Measurements from ENCODE around the gene CTIF.

Gene CTIF

DNA sequence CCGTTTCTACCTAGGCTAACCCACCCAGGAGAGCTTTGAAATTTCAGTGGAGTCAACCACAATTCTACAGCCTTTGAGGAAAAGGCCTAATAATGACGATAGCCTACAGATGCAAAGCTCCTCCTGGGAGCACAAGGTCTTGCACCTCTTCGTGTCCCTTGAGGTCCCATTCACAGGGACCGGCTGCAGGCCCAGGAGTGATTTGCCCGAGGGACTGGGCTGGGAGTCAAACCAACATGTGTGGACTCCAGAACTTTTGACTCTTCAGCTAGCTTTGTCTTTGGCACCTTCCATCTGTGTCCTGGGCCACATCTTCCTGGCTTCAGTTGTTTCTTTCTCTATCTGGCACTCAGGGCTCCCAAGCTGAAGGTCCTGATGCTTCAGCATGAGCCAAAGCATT, 335.4 kb downstream of the CTIF start:
- no peak for DNase-seq (ENCODE audit: low read depth in 2 of 2, low spot score in 1 of 2)

DNA sequence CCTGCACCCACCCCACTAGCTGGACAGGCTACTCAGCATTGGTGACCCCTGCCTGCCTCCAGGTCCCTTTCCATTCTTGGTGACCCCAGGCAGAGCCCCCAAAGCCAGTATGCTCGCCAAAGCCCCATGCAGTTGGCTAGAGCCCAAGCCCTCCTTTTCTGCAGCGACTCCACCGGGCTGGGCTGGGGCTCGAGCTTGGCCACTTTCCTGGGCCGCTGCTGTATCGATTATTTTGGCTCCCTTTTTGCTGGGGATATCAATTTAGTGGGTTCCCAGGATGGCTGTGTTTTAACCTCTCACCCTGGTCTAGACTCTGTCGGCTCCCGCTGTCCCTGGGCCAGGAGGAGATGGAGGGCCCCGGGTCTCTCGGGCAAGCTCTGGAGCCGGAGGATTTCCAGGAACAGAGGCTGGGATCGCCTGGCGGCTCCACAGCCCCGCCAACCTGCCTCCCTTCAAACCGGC, 335.9 kb downstream of the CTIF start:
- DNase-seq (ENCODE audit: low read depth in 2 of 2, low spot score in 1 of 2): no peak

DNA sequence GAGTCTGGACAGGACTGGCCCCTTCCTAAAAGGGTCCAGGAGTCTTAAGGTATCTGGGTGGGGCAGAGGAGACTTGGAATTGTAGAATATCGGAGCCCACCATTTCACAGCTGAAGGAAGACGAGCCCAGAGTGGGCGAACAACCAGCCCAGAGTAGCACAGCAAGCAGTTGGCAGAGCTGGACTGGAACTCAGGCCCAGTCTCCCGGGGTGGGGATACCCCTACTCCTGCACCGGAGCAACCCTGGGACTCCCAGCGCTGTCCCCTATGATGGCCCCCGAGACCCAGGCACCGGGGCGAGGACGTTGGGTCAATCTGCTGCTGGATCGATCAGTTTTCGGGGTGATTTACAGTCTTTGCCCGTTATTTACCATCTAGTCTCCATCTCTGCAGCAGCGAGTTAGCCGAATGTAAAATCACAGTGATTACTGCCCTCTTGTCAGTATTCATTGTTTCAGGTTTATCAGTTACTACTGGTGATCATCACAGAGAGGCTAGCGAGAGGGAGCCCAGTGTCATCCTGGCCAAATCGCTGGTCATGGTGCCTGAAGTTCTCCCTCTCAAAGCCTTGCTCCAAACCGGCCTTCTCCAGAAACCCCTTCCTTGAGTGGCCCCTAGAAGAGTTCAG, 336.6 kb downstream of the CTIF start:
- DNase-seq (ENCODE audit: low read depth in 2 of 2, low spot score in 1 of 2): no peak

DNA sequence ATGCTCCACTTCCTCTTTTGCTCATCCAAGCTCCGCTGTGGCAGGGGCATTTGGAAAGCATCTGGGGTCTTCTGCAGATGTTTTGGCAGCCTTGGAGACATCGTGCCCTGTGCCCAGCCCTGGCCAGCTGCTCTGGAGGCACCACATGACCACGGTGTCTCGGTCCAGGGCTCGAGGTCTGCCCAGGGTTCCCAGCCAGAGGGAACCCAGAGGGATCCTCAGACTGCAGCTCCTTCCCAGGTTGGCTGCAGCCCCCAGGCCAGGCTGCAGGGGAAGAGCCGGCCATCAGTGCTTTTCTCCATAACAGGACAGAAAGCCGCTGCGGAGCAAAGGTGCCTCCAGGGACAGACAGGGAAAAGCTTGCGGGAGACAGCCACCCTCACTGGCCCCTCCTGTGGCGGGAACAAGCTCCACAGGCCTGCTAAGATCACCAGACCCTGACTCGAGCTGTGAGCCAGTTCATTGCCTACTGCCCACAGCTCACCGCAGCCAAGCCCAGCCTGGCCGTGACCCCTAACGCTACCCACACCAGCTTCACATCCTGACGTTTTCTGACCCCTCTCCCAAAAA, 337.2 kb downstream of the CTIF start:
- no peak for DNase-seq (ENCODE audit: low read depth in 2 of 2, low spot score in 1 of 2)

DNA sequence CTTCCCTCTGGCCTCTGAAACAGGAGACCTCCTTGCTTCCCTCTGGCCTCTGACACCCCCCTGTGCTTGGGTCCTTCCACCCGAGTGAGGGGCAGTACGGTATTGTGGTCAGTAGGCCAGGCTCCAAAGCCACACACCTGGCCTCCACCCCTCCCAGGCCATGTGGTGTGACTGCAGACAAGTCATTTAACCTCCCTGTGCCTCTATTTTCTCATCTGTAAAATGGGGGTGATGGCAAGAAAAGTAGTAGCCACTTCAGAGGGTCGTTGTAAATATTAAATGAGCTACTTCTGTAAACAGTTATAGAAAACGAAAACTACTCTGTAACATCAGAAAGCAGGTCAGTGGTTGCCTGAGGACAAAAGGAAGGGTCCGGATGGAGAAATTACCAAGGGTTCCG, 337.8 kb downstream of the CTIF start:
- no peak for DNase-seq (ENCODE audit: low read depth in 2 of 2, low spot score in 1 of 2)

DNA sequence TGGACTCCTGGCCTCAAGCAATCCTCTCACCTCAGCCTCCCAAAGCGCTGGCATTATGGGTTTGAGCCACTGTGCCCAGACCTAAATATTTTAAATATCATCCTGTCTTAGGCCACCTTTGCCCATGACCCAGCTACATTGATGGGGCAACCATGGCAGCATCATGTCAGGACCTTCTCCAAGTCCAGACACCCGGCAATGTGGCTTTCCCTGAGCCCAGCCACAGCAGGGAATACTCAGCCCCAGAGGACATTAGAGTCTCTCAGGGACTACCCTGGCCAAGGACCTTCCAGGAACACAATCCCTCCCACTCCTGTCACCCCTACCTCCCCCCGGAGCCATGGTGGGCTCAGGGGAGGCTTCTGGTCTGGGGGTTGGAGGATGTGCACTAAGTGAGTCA, 339.1 kb downstream of the CTIF start:
- no peak for DNase-seq (ENCODE audit: low read depth in 2 of 2, low spot score in 1 of 2)

DNA sequence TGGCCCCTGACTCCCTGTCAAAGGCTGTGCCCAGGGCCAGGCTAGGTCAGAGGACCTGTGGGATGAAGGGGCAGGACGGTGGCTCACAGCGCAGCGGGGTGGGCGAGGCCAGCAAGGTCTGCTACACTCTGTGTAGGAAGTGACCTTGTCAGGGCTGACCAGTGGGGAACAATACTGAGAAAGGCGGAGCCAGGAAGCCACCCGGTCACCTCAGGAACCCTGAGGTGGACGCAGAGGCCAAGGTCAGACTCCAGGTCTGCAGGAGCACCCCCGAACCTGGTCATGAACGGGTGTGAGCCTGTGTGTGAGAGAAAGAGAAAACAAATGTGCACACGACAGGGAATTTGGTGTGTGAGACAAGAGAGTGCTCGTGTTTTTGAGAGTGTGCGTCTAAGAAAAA, 339.6 kb downstream of the CTIF start:
- DNase-seq (ENCODE audit: low read depth in 2 of 2, low spot score in 1 of 2): no peak

DNA sequence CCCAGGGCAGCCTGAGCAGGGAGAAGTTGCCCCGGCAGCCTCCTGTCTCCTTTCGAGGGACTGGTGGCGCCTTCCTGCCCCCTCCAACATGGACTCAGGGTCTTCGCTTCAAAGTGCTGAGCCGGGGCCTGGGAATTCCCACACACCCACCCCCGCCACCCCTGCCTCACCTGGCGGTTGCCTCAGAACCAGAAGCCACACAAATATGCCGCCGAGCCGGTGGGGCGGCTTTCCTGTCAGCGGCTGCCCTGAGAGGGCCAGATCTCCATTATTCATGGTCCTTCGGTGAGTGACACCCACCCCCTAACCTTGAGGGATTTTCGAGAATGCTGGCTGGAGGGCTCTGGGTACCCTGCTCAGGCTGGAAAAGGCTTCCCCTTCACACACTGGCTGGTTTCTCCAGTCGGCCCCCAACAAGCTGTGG, 340.2 kb downstream of the CTIF start:
- no peak for DNase-seq (ENCODE audit: low read depth in 2 of 2, low spot score in 1 of 2)

DNA sequence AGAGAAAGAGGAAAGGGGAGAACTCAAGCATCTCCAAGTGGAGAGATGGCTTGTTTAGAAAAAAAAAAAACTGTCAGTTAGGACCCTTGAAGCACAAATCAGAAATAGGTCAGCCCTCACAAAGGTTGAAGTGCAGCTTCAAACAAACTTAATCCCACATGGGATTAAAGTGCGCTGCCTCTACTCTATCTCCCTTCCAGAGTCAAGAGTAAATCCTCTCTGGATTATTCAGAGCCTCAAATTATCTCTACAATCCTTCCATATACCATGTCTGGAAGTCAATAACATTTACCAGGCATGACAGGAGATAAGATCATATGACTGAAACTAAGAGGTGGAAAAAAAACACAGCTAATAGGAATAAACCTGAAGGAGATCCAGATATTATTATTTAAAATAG, 342.1 kb downstream of the CTIF start:
- DNase-seq (ENCODE audit: low read depth in 2 of 2, low spot score in 1 of 2): no peak

DNA sequence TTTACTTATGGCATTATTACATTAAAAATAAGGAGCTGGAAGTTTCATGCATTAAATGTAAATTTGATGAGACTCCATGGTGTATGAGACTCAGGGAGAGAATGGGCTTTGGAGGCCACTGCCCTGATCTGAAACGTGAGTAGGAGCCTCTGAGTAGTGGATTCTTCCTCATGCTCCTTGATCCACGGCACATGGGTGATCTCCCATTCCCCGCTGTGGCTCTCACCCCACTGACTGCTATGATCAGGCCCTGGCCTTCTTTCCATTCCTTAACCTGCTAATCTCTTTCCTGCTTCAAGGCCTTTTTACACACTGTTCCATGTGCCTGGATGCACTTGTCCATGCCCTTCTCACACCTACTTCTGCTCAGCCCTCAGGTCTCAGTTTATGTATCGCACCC, 343.5 kb downstream of the CTIF start:
- no peak for DNase-seq (ENCODE audit: low read depth in 2 of 2, low spot score in 1 of 2)

DNA sequence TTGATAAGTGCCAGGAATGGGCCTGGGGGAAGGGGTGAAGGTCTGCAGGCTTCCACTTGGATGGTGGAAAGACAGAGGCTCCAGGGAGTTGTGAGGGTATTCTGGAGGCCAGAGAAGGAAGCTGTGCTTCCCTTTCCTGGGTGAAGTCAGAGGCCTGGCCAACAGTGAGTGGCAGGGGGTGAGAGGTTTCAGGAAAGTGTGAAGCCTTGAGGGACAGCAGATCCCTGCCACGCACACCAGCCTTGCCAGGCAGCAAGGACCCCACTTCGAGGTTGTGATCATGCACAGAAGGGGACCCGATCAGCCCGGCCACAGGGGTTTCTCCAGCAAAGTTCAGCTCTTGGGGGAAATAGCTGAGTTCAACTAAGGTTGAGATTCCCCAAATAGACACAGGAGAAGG, 345.5 kb downstream of the CTIF start:
- DNase-seq (ENCODE audit: low read depth in 2 of 2, low spot score in 1 of 2): no peak

DNA sequence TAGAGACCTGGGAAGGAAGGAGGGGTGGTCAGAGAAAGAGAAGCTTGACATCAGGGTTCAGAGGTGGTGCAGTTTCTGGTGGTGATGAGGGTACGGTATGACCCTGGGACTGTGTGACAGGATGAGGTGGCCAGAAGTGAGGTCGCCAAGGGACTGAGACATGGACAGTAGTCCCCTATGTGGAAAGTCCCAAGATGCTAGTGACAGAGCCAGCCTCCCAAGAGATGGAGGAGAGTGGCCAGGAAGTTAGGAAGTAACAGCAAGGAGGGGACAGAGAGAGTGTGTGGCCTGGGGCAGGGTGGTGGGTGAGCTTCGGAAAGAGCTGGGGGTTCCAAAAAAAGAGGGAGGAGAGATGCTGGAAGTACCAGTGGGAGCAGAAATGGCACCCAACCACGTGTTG, 345.9 kb downstream of the CTIF start:
- DNase-seq (ENCODE audit: low read depth in 2 of 2, low spot score in 1 of 2): no peak

DNA sequence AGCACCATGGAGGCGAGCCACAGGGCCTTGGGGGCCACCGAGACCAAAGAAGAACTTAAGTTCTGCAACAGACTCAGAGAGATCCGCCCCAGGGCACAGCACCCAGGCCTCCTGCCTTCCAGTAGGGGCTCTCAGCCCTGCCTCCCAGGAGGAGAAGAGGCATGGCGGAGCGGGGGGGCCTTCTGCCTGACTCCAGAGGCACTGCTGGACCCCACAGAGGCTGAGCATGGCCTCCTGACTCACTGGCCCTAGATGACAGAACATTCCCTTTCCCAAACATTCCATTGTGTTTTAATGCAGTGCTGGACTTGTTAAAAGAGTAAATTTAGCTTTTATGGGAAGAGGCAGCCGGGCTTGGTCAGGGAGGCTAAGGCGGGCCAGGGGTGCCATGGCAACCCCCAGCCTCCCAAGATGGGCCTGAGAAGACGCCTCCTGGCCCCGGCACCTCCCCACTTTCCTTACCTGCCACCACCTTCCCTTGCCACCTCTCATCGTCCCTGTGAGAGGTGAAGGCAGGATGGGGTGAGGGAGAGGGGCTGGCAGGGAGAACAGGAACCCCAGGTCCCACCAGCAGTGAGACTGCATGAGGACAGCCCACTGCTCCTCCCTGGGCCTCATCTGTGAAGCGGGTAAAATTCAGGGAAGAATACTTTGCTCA, 346.6 kb downstream of the CTIF start:
- no peak for DNase-seq (ENCODE audit: low read depth in 2 of 2, low spot score in 1 of 2)

DNA sequence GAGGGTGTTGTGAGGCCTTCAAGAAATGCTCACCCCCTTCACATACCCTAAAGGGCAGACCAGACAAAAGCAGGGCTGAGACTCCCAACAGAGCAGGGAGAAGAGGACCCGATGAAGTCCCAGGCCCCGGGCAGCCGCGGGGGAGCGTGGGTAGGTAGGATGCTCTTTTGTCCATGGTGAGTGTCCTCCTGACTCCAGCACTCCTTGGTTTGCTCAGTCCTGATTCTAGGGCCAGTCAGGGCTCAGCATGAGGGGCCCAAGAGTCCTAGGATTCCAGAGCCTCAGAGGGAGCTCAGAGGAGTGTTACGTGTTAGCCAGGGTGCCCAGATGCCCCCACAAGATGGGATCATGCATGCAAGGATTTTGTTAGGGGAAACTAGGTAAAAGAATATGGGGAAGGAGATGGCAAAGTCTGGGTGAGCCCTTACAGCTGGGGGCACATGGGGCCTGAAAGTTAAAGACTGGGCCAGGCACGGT, 347.1 kb downstream of the CTIF start:
- no peak for DNase-seq (ENCODE audit: low read depth in 2 of 2, low spot score in 1 of 2)

DNA sequence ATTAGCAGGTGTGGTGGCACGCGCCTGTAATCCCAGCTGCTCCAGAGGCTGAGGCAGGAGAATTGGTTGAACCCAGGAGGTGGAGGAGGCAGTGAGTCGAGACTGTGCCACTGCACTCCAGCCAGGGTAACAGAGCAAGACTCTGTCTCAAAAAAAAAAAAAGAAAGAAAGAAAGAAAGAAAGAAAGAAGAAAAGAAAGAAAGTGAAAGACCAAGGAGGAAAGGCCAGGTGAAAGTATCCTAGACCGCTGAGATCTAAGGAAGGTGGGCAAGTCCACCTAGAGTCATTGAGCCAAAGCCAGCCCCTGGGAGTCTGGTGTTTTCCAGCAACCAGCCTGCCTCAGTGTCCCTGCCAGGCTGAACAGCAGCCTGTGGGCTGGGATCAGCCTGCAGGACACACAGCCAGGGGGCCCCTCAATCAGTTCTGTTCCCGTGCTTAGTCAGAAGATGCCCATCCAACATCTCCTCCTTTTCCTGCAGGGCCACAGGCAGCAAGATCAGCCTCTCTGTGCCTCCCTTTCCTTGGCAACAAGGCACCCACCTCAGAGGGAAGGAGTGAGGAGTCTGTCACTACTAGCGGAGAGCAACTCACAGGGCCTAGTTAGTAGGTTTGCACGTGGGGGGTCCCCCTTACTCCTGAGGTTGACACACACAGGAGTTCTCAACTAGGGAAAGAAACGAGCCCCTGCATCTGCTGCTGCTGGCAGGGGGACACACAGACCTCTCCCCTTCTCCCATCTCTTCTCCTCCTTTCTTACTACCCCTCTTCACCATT, 347.9 kb downstream of the CTIF start:
- no peak for DNase-seq (ENCODE audit: low read depth in 2 of 2, low spot score in 1 of 2)

DNA sequence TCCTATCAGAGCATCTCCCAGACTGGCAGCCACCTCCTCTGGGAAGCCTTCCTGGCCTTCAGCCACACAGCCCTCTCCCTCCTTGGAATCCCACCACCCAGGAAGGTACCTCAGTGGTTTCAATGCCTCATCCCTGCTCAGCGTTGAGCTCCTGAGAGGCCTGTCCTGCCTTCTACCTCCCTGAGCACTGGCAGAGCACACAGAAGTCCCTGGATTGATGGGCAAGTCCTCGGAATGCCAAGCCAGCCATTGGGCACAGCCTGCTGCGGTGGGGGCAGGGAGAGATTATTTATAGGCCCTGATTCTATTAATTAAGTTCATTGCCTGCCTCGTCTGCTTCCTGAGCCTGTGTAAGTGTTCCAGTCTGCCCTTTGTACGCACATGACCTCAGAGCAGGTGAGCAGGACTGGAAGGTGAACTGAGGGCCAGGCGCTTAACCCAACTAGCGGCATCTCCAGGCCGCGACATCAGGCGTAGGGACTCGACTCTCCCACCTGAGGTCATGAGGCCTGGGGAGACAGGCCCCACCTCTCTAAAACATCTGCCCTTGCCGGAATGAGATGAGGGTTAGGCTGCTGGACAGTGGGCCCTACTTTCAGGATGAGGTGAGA, 348.6 kb downstream of the CTIF start:
- DNase-seq (ENCODE audit: low read depth in 2 of 2, low spot score in 1 of 2): no peak

DNA sequence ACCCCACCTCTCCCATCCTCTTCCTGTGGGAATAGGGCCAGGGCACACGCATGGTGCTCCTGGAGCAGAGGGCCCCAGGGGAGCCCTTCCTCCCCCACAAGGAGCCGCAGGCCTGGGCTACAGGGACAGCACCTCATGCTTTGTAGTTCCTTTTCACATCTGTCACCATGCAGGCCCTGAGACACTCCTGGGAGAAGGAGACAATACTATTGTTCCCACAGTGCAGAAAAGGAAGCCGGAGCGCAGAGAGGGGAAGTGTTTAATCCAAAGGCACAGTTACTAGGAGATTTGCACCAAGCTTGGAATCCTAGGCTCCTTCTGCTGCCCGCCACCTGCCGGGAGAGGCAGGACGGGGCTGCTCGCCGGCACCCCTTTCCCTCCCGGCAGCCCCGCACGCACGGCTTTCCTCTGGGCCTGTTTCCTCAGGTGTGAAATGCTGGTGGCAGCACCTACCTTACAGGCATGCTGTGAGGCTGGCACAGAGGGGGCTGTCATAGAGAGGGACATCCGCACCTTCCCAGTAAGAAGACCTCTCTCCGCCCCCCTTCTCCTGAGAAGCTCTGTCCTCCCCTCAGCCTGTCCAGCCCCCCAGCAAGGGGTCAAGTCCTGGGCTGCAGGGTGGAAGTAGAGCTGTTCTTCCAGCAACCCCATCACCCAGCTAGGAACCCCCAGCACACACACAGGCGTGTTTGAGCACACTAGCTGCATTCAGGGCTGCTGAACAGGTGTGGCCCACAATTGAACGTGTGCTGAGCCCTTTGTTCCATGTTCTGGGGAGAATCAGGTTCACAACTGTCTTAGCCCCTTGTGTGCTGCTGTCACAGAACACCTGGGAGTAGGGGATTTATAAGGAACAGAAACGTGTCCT, 349.3 kb downstream of the CTIF start:
- DNase-seq (ENCODE audit: low read depth in 2 of 2, low spot score in 1 of 2): no peak

DNA sequence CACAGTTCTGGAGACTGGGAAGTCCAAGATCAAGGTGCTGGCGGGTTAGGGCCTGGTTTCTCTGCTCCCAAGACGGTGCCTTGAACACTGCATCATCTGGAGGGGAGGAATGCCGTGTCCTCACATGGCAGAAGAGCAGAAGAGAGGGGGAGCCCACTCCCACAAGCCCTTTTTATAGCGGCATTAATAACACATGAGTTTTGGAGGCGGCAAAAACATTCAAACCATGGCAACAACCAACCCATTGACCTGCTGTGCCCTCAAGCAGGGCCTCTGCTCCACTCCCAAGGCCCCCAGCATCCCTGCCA, 349.9 kb downstream of the CTIF start:
- no peak for DNase-seq (ENCODE audit: low read depth in 2 of 2, low spot score in 1 of 2)

DNA sequence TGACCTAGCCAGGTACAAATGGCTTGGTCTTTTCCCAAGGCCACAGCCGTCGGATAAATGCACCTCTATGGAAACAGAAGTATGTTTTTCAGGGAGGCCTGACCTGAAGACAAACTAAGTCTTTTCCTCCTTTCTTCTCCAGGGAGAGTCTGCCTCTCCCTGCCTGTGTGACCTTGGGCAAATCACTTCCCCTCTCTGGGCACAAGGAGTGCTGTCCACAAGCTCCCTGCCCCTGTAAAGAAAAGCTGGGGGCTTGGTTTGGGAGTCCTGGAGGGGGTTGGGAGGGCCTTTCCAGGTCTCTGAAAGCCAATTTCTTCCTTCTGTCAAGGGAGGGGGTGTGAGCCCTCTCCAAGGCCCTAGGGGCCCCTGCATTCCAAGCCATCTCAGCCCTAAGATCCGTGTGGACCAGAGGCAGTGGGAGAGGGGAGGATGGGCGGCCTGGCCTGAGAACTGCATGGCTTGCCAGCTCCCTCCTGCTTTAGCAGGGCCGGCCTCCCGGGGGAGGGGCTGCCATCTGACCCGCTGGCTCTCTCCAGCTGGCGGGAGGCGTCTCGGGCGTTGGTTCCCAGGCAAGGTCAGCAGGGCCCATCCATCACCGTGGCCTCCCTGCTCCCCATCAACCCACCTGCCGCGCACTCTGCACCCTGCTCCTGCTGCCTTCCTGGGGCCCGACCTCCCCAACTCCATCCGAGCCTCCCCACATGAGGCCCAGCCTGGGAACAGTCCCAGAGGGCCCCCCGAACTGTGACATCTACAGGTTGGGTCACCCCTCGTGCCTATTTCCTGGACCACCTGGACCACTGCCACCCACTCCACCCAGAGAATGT, 350.5 kb downstream of the CTIF start:
- DNase-seq (ENCODE audit: low read depth in 2 of 2, low spot score in 1 of 2): no peak

Measured in stimulated activated CD8-positive, alpha-beta memory T cell treated with anti-CD3 and anti-CD28 coated beads, Interleukin-4, amount 100 ng/mL, for 1 hour (primary cell).